H1 (cell line): ENCODE results near the gene LYRM4. TPM values are rescaled to one million over a fixed set of nuclear protein-coding genes. Genes with fewer than 3 reads are reported as not detected.

Source experiments
- CTCF ChIA-PET: fragments of 300-600 bp; sonication (Branson Sonifier 250); formaldehyde crosslinking; loops from one replicate; lab custom pipeline; 2021; ENCODE audit not compliant: partially characterized antibody; lab: Charles Lee
- POLR2A ChIA-PET: fragments of 300-600 bp; sonication (Branson Sonifier 250); formaldehyde crosslinking; loops from one replicate; lab custom pipeline; 2021; ENCODE audit warnings: inconsistent platforms; ENCODE audit not compliant: partially characterized antibody; lab: Charles Lee
- DNase-seq, 2 experiments: peaks; one replicate each; pipeline versions ENCODE4 v3.0.0 to v3.0.0-alpha.2; 2010 to 2022; ENCODE audit warnings: low spot score in 2 of 2, low read depth in 1 of 2, mixed read lengths in 1 of 2
- FAIRE-seq: peaks from 2 replicates; lab custom pipeline; 2011; peaks lifted over from hg19 to GRCh38; lab: Jason Lieb, UNC
- H2AFZ ChIP-seq: 2 replicates; pipeline ENCODE4 v1.8.1; 2012; ENCODE audit warnings: low read length, inconsistent platforms
- H2AK5ac ChIP-seq: 2 replicates; pipeline ENCODE4 v1.6.1; 2013; ENCODE audit warnings: low read depth, low read length
- H2BK120ac ChIP-seq: replicated peaks from 2 replicates; pipeline ENCODE3; 2013; ENCODE audit warnings: low read depth, low read length, inconsistent platforms
- H2BK12ac ChIP-seq: 2 replicates; pipeline ENCODE4 v1.6.1; 2013; ENCODE audit warnings: low read depth, low read length
- H2BK15ac ChIP-seq: 2 replicates; pipeline ENCODE4 v1.6.1; 2013; ENCODE audit warnings: low read length
- H2BK20ac ChIP-seq: 2 replicates; pipeline ENCODE4 v1.6.1; 2013; ENCODE audit warnings: low read length
- H2BK5ac ChIP-seq: 2 replicates; pipeline ENCODE4 v1.6.1; 2013; ENCODE audit warnings: low read depth, low read length
- H3K14ac ChIP-seq: 2 replicates; pipeline ENCODE4 v1.6.1; 2013; ENCODE audit warnings: inconsistent platforms; ENCODE audit not compliant: insufficient read length
- H3K18ac ChIP-seq: 2 replicates; pipeline ENCODE4 v1.6.1; 2013; ENCODE audit warnings: low read length; ENCODE audit errors: extremely low read depth
- H3K23ac ChIP-seq: 2 replicates; pipeline ENCODE4 v1.6.1; 2013; ENCODE audit warnings: inconsistent platforms; ENCODE audit not compliant: insufficient read length
- H3K23me2 ChIP-seq: 2 replicates; pipeline ENCODE4 v1.6.1; 2013; ENCODE audit warnings: low read depth, low read length
- H3K27ac ChIP-seq: 2 replicates; pipeline ENCODE4 v1.6.1; 2011; ENCODE audit warnings: low read depth, low read length, inconsistent platforms
- H3K27me3 ChIP-seq, 4 experiments: replicated peaks in 1 of 4; 1 replicate in 1 of 4; 2 replicates in 3 of 4; pipeline versions ENCODE4 v1.6.1 to v1.8.1; 2011 to 2013; ENCODE audit warnings: low read length in 3 of 4, mild to moderate bottlenecking in 3 of 4, inconsistent platforms in 2 of 4, mixed read lengths in 2 of 4, moderate library complexity in 1 of 4; ENCODE audit not compliant: control insufficient read depth in 3 of 4, insufficient read depth in 3 of 4; ENCODE audit errors: extremely low read depth in 1 of 4
- H3K36me3 ChIP-seq, 4 experiments: 2 replicates each; pipeline versions ENCODE4 v1.6.1 to v1.8.1; 2011 to 2013; ENCODE audit warnings: mild to moderate bottlenecking in 4 of 4, low read length in 3 of 4, moderate library complexity in 2 of 4, control low read depth in 1 of 4, inconsistent platforms in 1 of 4; ENCODE audit not compliant: insufficient read depth in 4 of 4, control insufficient read depth in 2 of 4
- H3K4ac ChIP-seq: replicated peaks from 2 replicates; pipeline ENCODE3; 2013; ENCODE audit warnings: low read length, low read depth, mixed read lengths, inconsistent platforms; ENCODE audit not compliant: insufficient read length
- H3K4me1 ChIP-seq, 4 experiments: replicated peaks in 1 of 4; 1 replicate in 1 of 4; 2 replicates in 3 of 4; pipeline versions ENCODE4 v1.6.1 to v1.8.1; 2011 to 2013; ENCODE audit warnings: low read length in 3 of 4, inconsistent platforms in 2 of 4, mixed read lengths in 1 of 4; ENCODE audit not compliant: insufficient read depth in 4 of 4, control insufficient read depth in 3 of 4
- H3K4me2 ChIP-seq, 2 experiments: 2 replicates each; pipeline versions ENCODE4 v1.6.1 to v1.8.1; 2011 to 2013; ENCODE audit warnings: low read depth in 2 of 2, low read length in 2 of 2, control low read depth in 1 of 2, inconsistent platforms in 1 of 2, mild to moderate bottlenecking in 1 of 2; ENCODE audit not compliant: insufficient read depth in 1 of 2
- H3K4me3 ChIP-seq, 4 experiments: fragments of 200-600, 300-600 bp in 1 of 4; sonication (generic), shearing (Covaris generic), sonication (Bioruptor Twin) in 1 of 4; 2 replicates each; pipeline versions ENCODE4 v1.5.1 to v1.8.1; 2011 to 2016; ENCODE audit warnings: low read length in 4 of 4, low read depth in 3 of 4, control low read depth in 2 of 4, inconsistent platforms in 2 of 4, mild to moderate bottlenecking in 2 of 4, mixed read lengths in 1 of 4, moderate library complexity in 1 of 4; ENCODE audit not compliant: insufficient read depth in 2 of 4; ENCODE audit errors: extremely low read depth in 1 of 4
- H3K56ac ChIP-seq: replicated peaks from 2 replicates; pipeline ENCODE3; 2013; ENCODE audit warnings: low read depth, mild to moderate bottlenecking, mixed read lengths, low read length, inconsistent platforms; ENCODE audit not compliant: insufficient read length
- H3K79me1 ChIP-seq: 2 replicates; pipeline ENCODE4 v1.6.1; 2013; ENCODE audit warnings: low read depth, low read length, control low read depth
- H3K79me2 ChIP-seq, 2 experiments: 2 replicates each; pipeline versions ENCODE4 v1.6.1 to v1.8.1; 2012 to 2013; ENCODE audit warnings: low read length in 2 of 2, mild to moderate bottlenecking in 2 of 2, inconsistent platforms in 1 of 2; ENCODE audit not compliant: insufficient read depth in 2 of 2, control insufficient read depth in 1 of 2
- H3K9ac ChIP-seq, 4 experiments: replicated peaks in 1 of 4; 1 replicate in 1 of 4; 2 replicates in 3 of 4; pipeline versions ENCODE4 v1.6.1 to v1.8.1; 2011 to 2013; ENCODE audit warnings: low read depth in 3 of 4, low read length in 3 of 4, control low read depth in 2 of 4, mild to moderate bottlenecking in 2 of 4, moderate library complexity in 2 of 4, inconsistent platforms in 1 of 4; ENCODE audit errors: extremely low read depth in 1 of 4
- H3K9me3 ChIP-seq, 2 experiments: 2 replicates each; pipeline versions ENCODE4 v1.6.1 to v1.8.1; 2012 to 2013; ENCODE audit warnings: mild to moderate bottlenecking in 2 of 2, moderate library complexity in 2 of 2, control low read depth in 1 of 2, inconsistent platforms in 1 of 2, low read depth in 1 of 2, low read length in 1 of 2, mixed read lengths in 1 of 2; ENCODE audit not compliant: insufficient read depth in 2 of 2
- H4K20me1 ChIP-seq, 2 experiments: replicated peaks in 1 of 2; 2 replicates each; pipeline versions ENCODE3 to v1.8.1; 2011 to 2013; ENCODE audit warnings: inconsistent platforms in 2 of 2, low read length in 2 of 2, mild to moderate bottlenecking in 1 of 2; ENCODE audit not compliant: insufficient read depth in 2 of 2, control insufficient read depth in 1 of 2
- H4K5ac ChIP-seq: 2 replicates; pipeline ENCODE4 v1.6.1; 2013; ENCODE audit warnings: low read length, low read depth, mixed read lengths, inconsistent platforms; ENCODE audit not compliant: insufficient read length
- H4K8ac ChIP-seq: 2 replicates; pipeline ENCODE4 v1.8.0; 2013; ENCODE audit warnings: mild to moderate bottlenecking, moderate library complexity, low read length, inconsistent platforms; ENCODE audit not compliant: insufficient read depth; ENCODE audit errors: extremely low read depth
- H4K91ac ChIP-seq: replicated peaks from 2 replicates; pipeline ENCODE3; 2013; ENCODE audit warnings: low read length, mixed read lengths, inconsistent platforms; ENCODE audit not compliant: insufficient read length
- E2F6 ChIP-seq: IDR thresholded peaks from 2 replicates; pipeline ENCODE4 v1.6.1; 2012; ENCODE audit warnings: inconsistent platforms
- KDM4A ChIP-seq: IDR thresholded peaks from one replicate; pipeline ENCODE4 v1.7.1; 2012; ENCODE audit warnings: low read depth, mild to moderate bottlenecking, moderate library complexity, low read length, inconsistent platforms; ENCODE audit not compliant: severe bottlenecking
- MAFK ChIP-seq: IDR thresholded peaks from 2 replicates; pipeline ENCODE4 v1.6.1; 2012; ENCODE audit warnings: low read depth, mild to moderate bottlenecking, improper control_type of control experiment, low read length
- POLR2A ChIP-seq, 2 experiments: IDR thresholded peaks; 1 replicate in 1 of 2; 2 replicates in 1 of 2; pipeline ENCODE4 v1.6.1; 2011; ENCODE audit warnings: low read depth in 2 of 2, low read length in 2 of 2, mild to moderate bottlenecking in 2 of 2; ENCODE audit errors: control extremely low read depth in 1 of 2
- RBBP5 ChIP-seq: IDR thresholded peaks from 2 replicates; pipeline ENCODE4 v1.7.1; 2012; ENCODE audit warnings: low read depth, mild to moderate bottlenecking, inconsistent platforms, low read length, moderate library complexity, borderline replicate concordance
- SRF ChIP-seq: IDR thresholded peaks from 2 replicates; pipeline ENCODE4 v1.6.1; 2011; ENCODE audit warnings: mild to moderate bottlenecking, low read depth, low read length, moderate library complexity
- SUZ12 ChIP-seq: fragments of 200-600 bp; sonication (generic); IDR thresholded peaks from 2 replicates; pipeline ENCODE4 v1.6.1; 2012; ENCODE audit warnings: mild to moderate bottlenecking, inconsistent platforms, low read length, moderate library complexity, mixed read lengths
- ZNF274 ChIP-seq: IDR thresholded peaks from 2 replicates; pipeline ENCODE4 v1.7.0; 2012; ENCODE audit warnings: low read length, borderline replicate concordance; ENCODE audit errors: extremely low read depth
- WGBS, 2 experiments: shearing (Covaris generic) in 1 of 2; methylation state at CpG; one replicate each; pipeline versions ENCODE4 v1.1.6 to v1.1.7; 2013 to 2015; ENCODE audit warnings: low lambda C conversion rate in 2 of 2, mixed read lengths in 2 of 2, inconsistent platforms in 1 of 2, low coverage in 1 of 2, missing lambda C conversion rate in 1 of 2; ENCODE audit not compliant: insufficient replicate concordance in 2 of 2, insufficient coverage in 1 of 2, insufficient read length in 1 of 2; ENCODE audit errors: extremely low coverage in 1 of 2, missing lambda C conversion rate in 1 of 2; 5-methylcytosine and 5-hydroxymethylcytosine counted together
- polyA plus RNA-seq, 7 experiments: library from polyadenylated mRNA; depleted of rRNA in 3 of 7; stranded (reverse) in 5 of 7; unstranded in 2 of 7; fragments of >200 nt in 5 of 7; fragments of 200-250 nt in 2 of 7; gene quantifications; 1 replicate in 5 of 7; 2 replicates in 1 of 7; 4 replicates in 1 of 7; pipeline versions ENCODE4 v1.2.1 to v1.2.3, GENCODE V29; 2011 to 2013; ENCODE audit warnings: missing spikeins in 2 of 7, mixed read lengths in 2 of 7
- total RNA-seq: library from RNA; stranded (reverse); fragmentation: NEBNext Ultra II Directional; extraction: Animal tissue kit (Norgen Biotek cat#: 25700); gene quantifications from 2 replicates; pipeline ENCODE4 v1.2.1, GENCODE V29; 2021
- TF ChIP-seq, protein P1 (sequence below), 3 experiments: IDR thresholded peaks; 1 replicate in 2 of 3; 2 replicates in 1 of 3; pipeline versions ENCODE4 v1.5.1 to v1.6.1; 2011; ENCODE audit warnings: low read length in 3 of 3, mild to moderate bottlenecking in 3 of 3, inconsistent platforms in 2 of 3, low read depth in 1 of 3, moderate library complexity in 1 of 3; ENCODE audit not compliant: insufficient read depth in 1 of 3; ENCODE audit errors: control extremely low read depth in 1 of 3

The LYRM4 gene
- total and polyA plus RNA-seq, 2 of the 8 experiments (the other 6 are each of a cell fraction or from before 2014, with no cell fraction given) = 56.6 to 62.8 TPM

- Histone ChIP-seq H3K23me2 (no peaks in the 10 kb centered on the region), H2AK5ac (no peak overlapping the region), H3K36me3 (peaks cover 0 to 5% (median 2%) of the 10 kb centered on the region in 4 experiments; a peak in 4 of 8 replicates), H3K79me1 (no peaks in the 10 kb centered on the region; the same call in none of the 2 replicates), H3K4ac (no peak overlapping the region), H3K56ac (no peak overlapping the region), H4K20me1 (peaks cover 0 to 6% of the 10 kb centered on the region in 2 experiments), H4K91ac (no peak overlapping the region), H3K4me2 (no peak overlapping the region), H3K23ac (no peak overlapping the region), H2BK15ac (no peak overlapping the region), H2BK5ac (no peak overlapping the region), H3K9ac (no peak overlapping the region), H3K4me3 (no peak overlapping the region), H4K5ac (no peak overlapping the region), H4K8ac (no peak overlapping the region), H3K27ac (no peak overlapping the region), H3K4me1 (peaks cover 0 to 11% (median 4%) of the 10 kb centered on the region in 4 experiments; a peak in 5 of 7 replicates), H3K9me3 (no peaks in the 10 kb centered on the region), H3K79me2 (0 out of 4 replicates have a peak, but pooled peaks cover 0 to 1% of the 10 kb centered on the region in 2 experiments), H3K27me3 (no peaks in the 10 kb centered on the region), H3K14ac (no peak overlapping the region), H3K18ac (no peak overlapping the region), H2BK120ac (no peak overlapping the region), H2BK20ac (no peak overlapping the region), H2BK12ac (no peak overlapping the region), H2AFZ (no peak overlapping the region)
- POLR2A ChIA-PET = no interaction called here
- no peak for DNase-seq
- TF ChIP-seq, protein P1, sequence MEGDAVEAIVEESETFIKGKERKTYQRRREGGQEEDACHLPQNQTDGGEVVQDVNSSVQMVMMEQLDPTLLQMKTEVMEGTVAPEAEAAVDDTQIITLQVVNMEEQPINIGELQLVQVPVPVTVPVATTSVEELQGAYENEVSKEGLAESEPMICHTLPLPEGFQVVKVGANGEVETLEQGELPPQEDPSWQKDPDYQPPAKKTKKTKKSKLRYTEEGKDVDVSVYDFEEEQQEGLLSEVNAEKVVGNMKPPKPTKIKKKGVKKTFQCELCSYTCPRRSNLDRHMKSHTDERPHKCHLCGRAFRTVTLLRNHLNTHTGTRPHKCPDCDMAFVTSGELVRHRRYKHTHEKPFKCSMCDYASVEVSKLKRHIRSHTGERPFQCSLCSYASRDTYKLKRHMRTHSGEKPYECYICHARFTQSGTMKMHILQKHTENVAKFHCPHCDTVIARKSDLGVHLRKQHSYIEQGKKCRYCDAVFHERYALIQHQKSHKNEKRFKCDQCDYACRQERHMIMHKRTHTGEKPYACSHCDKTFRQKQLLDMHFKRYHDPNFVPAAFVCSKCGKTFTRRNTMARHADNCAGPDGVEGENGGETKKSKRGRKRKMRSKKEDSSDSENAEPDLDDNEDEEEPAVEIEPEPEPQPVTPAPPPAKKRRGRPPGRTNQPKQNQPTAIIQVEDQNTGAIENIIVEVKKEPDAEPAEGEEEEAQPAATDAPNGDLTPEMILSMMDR (IDR thresholded peaks at IDR 0.05; ENCODE audit: control extremely low read depth in 1 of 3, insufficient read depth in 1 of 3, low read depth in 1 of 3, low read length in 3 of 3) = no peak
- TF ChIP-seq E2F6 = no peak
- TF ChIP-seq RBBP5 = no peak
- no peak for TF ChIP-seq MAFK
- TF ChIP-seq POLR2A (IDR thresholded peaks at IDR 0.05; ENCODE audit: control extremely low read depth in 1 of 2, low read depth in 2 of 2, low read length in 2 of 2) = no peak
- no peak for TF ChIP-seq SUZ12
- TF ChIP-seq KDM4A = no peak
- TF ChIP-seq SRF = no peak
- no peak for TF ChIP-seq ZNF274
- no peak for FAIRE-seq
- CTCF ChIA-PET = interaction anchor here (1.0 to 3.2 kb wide), 3 partner anchors 12 to 195 kb away, joined by 3 to 15 read pairs (median 4); no protein-coding TSS in a partner anchor
- 92% methylated on average over 2 of the region's 2 CpGs; no CpG with 5 or more reads in 1 of the 2 experiments for WGBS, 2 experiments
Measured at GRCh38 chr6:5208057-5208456, 52.7 kb downstream of the LYRM4 start.
